HS-27A (cell line): ENCODE data around the gene CMC2.

Experiments
- DNase-seq: peaks from one replicate; pipeline ENCODE4 v3.0.0-alpha.2; 2012; ENCODE audit warnings: low read depth, missing footprints

Gene CMC2

GRCh38 chr16:81001330-81001729 lies 5.4 kb downstream of the CMC2 start:
- DNase-seq, result no peak

- DNase-seq, result no peak
These were observed 5.8 kb downstream of the CMC2 start for GRCh38 chr16:81000873-81001272.

- DNase-seq, result no peak
These were observed 8.6 kb downstream of the CMC2 start for GRCh38 chr16:80997964-80998620.

- DNase-seq, result no peak
These were observed 9.4 kb downstream of the CMC2 start for GRCh38 chr16:80997139-80997798.

- no peak for DNase-seq
These were observed 10.0 kb downstream of the CMC2 start for GRCh38 chr16:80996688-80997138.

GRCh38 chr16:80994451-80994850 lies 12.2 kb downstream of the CMC2 start:
- DNase-seq, result no peak

GRCh38 chr16:80993834-80994233 lies 12.9 kb downstream of the CMC2 start:
- no peak for DNase-seq

- DNase-seq, result no peak
These were observed 13.4 kb downstream of the CMC2 start for GRCh38 chr16:80993307-80993706.

GRCh38 chr16:80992676-80993293 lies 13.9 kb downstream of the CMC2 start:
- DNase-seq, result no peak

GRCh38 chr16:80991792-80992430 lies 14.8 kb downstream of the CMC2 start:
- DNase-seq, result no peak

- no peak for DNase-seq
These were observed 15.7 kb downstream of the CMC2 start for GRCh38 chr16:80990978-80991377.

GRCh38 chr16:80990577-80990976 lies 16.1 kb downstream of the CMC2 start:
- no peak for DNase-seq

GRCh38 chr16:80989801-80990200 lies 16.9 kb downstream of the CMC2 start:
- DNase-seq, result no peak

- DNase-seq, result no peak
These were observed 17.9 kb downstream of the CMC2 start for GRCh38 chr16:80988756-80989155.

- DNase-seq, result no peak
These were observed 20.1 kb downstream of the CMC2 start for GRCh38 chr16:80986557-80986956.

- no peak for DNase-seq
These were observed 21.1 kb downstream of the CMC2 start for GRCh38 chr16:80985611-80986010.

- DNase-seq, result no peak
These were observed 22.4 kb downstream of the CMC2 start for GRCh38 chr16:80984124-80984892.

GRCh38 chr16:80982646-80983045 lies 24.0 kb downstream of the CMC2 start:
- no peak for DNase-seq

- no peak for DNase-seq
These were observed 25.6 kb downstream of the CMC2 start for GRCh38 chr16:80981103-80981502.

GRCh38 chr16:80976946-80977345 lies 29.7 kb downstream of the CMC2 start:
- no peak for DNase-seq

GRCh38 chr16:80974649-80975376 lies 31.9 kb downstream of the CMC2 start:
- no peak for DNase-seq
